Activated effector memory CD4-positive, alpha-beta T cell treated with Interleukin-2 at 50 U/mL for 16 hours (primary cell): ENCODE data around the gene MTF1.
"Not testable (repeated sequence)": the region's sequence is repeated elsewhere in the genome, so short reads cannot be mapped to it uniquely, and the experiment has no call there.

ENCODE experiments used
- DNase-seq: peaks from one replicate; pipeline ENCODE4 v3.0.0-alpha.2; 2020

MTF1 gene

DNA sequence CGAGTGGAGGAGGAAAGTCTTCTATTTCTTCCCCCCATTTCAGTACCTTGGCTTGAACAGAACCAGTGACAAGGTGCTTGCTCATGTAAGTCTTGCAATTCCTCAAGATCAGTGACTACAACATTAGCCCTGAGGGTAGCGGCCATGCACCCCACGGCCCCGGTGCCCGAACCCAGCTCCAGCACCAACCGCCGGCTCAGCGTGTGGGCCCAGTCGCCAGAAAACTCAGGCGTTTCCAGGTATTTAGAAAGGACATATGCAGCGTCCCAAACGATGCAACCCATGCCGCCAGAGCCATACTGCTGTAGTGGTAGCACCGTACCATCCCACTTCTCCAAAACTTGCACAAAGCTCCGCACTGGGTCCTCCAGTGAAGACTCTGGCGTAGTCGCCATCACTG, 76.9 kb downstream of the MTF1 start:
- no peak for DNase-seq

- no peak for DNase-seq
These were observed 80.7 kb downstream of the MTF1 start for GRCh38 chr1:37778654-37779053.

GRCh38 chr1:37776946-37777516, 82.4 kb downstream of the MTF1 start:
- no peak for DNase-seq

- DNase-seq, result not testable (repeated sequence)
These were observed 88.0 kb downstream of the MTF1 start for GRCh38 chr1:37771440-37771839.

- DNase-seq, result no peak
These were observed 91.9 kb downstream of the MTF1 start for GRCh38 chr1:37767488-37767887.

GRCh38 chr1:37765916-37766664, 93.3 kb downstream of the MTF1 start:
- DNase-seq, result no peak

GRCh38 chr1:37764888-37765441, 94.4 kb downstream of the MTF1 start, which contains the start of gene EPHA10:
Gene EPHA10 (minus strand): TSS chr1:37765120. CDS start chr1:37765066, 54 bp downstream.
- no peak for DNase-seq

GRCh38 chr1:37764414-37764825, 95.0 kb downstream of the MTF1 start:
- DNase-seq, result no peak

- DNase-seq, result no peak
These were observed 95.5 kb downstream of the MTF1 start for GRCh38 chr1:37763791-37764413.

DNA sequence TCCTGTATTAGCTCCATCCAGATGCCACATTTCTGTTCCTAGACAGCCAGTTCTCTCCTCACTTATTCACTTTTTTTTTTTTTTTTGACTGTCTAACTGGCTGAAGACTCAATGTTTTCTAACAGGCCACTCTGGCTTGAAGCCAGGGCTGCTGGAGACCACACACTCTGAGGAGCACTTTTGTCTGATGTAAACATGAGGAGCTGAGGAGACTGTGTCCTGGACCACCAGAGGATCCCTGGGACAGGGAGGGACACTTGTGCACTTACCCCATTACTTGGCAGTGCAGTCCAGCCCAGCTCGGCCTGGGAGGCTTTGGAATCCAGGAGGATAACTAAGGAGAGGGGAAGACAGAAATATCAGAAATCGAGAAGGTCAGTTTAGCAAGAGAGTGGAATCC, 96.9 kb downstream of the MTF1 start:
- no peak for DNase-seq

DNA sequence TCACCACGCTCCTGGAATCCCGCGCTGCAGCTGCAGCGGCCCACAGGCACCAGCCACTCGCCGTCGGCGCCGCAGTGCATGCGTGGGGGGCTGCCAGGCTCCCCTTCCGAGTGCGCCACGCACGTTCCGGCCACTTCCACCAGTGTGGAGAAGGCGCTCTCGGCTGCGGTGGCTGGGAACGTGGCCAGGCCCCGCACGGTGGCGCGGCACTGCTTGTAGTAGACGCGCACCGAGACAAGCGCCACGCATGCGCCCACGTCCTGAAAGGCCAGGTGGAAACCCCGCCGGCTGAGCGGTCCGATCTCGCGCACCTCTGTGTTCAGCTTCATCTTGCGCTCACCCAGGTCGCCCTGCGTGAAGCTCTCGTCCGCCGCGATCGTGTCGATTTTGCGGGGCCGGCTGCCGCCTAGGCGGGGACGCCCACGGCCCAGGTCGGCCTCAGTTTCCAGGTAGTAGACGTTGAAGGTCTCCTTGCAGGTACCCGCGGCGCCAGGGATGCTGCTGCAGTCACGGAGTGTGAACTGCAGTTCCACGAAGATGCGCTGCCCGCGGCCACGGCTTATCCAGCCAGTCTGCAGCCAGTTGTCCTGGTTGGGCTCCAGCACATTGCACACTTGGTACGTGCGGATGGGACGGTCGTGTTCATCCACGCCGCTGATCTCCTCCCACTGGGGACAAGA, 97.8 kb downstream of the MTF1 start:
- DNase-seq, result no peak
